ENCODE results near the gene SEL1L3.

Gene SEL1L3

DNA sequence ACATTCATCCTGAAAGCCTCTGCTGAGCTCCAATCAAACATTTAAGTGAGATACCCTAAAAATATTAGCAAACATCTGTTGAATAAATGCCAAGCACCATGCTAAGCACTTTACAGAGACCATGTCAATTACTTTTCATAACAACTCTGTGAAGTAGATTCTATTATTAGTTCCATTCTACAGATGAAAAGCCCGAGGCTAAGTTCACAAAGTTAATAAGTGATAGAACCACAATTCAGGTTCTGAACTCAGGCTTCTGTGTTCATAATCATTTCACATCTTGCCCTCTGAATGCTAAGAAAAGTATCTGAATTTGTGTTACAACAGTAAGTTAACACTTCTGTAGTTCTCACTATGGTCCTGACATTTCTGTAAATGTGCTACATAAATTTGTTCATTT is 27.4 kb downstream of the SEL1L3 start:
- TF ChIP-seq ZFX (IDR thresholded peaks at IDR 0.05) (no peak), CTCF (conservative IDR thresholded peaks at IDR 0.05) (no peak)

GRCh38 chr4:25834411-25835107 is 28.2 kb downstream of the SEL1L3 start:
- no peak for TF ChIP-seq ZFX (IDR thresholded peaks at IDR 0.05)
- TF ChIP-seq CTCF (conservative IDR thresholded peaks at IDR 0.05): no peak
- no peak overlapping the region for H3K27ac ChIP-seq

More for the DNA sequence above, 27.4 kb downstream of the SEL1L3 start:
- H3K27ac ChIP-seq: no peak overlapping the region

DNA sequence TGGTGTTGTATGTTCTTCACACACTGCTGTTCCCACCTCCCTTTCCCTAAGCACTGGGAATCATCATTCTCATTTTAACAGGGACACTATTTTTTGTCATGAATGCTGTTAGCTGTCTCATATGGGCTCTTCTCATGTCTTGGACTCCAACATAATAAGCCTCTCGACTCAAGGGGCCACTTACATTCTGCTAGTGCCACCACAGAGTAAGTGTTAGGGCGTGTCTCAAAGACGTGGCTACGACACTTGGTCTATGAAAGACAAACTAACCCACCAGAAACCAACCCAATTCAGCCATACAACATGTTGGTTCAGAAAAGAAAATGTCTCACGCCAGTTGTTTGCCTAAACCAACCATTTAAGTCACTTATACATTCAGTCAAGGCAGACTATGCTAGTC is 32.2 kb downstream of the SEL1L3 start:
- TF ChIP-seq CTCF (conservative IDR thresholded peaks at IDR 0.05) (no peak), ZFX (IDR thresholded peaks at IDR 0.05) (no peak)
- no peak overlapping the region for H3K27ac ChIP-seq

DNA sequence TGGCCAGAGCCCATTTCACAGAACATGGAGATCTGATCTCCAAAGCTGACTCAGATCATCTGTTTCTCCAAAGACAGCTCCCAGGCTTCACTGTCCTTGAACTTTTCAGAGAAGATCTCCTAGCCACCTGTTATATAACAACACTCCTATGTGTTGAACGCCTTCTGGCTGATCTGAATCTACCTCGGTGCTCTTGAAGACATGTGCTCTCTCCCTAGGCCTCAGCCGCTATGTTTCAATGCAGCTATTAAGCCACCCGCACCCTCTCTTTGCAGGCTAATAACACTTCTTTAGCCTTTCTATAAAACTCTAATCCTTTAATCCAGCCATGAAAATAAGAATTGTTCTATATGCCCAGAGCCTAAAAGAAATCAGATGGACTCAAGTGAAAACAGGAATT is 34.9 kb downstream of the SEL1L3 start:
- no peak for TF ChIP-seq CTCF (conservative IDR thresholded peaks at IDR 0.05)
- TF ChIP-seq ZFX (IDR thresholded peaks at IDR 0.05): no peak
- H3K27ac ChIP-seq: no peak overlapping the region

DNA sequence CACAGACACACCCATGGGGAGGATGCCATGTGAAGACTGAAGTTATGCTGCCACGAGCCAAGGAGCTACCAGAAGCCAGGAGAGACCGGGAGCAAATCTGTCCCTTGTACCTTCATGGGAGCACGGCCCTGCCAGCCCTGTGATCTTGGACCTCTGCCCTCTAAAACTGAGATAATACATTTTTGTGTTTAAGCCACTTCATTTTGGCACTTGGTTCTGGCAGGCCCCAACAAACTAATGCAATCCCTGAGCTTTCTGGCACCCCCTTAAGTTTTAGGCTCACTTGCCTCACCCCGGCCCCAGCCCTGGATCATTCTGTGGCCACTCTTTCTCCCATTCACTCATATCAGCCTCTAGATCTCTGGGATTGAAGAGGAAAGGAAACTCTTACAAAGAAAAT is 35.4 kb downstream of the SEL1L3 start:
- H3K27ac ChIP-seq: no peak overlapping the region
- no peak for TF ChIP-seq CTCF (conservative IDR thresholded peaks at IDR 0.05)
- no peak for TF ChIP-seq ZFX (IDR thresholded peaks at IDR 0.05)

DNA sequence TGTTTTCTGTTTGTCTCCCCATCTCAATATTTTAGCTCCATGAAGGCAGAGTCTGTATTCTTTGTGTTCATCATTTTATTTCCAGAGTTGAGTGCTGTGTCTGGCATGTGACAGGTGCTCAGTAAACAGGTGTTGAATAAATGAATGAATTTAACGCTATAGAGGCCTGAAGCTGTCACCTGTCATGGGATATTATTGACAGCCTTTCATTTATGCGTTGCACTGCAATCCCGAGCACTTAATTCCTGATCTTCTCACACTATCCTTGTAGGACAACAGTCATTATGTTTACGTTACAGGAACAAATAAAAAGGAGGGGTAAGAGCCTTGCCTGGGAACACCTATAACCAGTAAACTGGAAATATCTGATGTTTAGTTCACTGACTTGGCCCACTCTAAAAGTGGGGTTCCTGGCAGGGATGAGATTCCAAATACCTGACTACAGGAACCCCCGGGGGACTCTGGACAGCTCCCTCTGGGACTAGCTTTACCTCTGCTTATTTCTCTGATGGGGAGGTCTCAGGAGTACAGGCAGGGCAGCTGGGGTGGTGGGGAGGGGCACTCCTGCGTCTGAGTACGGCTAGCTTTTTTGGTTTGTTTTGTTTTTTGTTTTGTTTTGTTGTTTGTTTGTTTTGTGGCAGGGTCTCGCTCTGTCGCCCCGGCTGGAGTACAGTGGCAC is 36.6 kb downstream of the SEL1L3 start:
- TF ChIP-seq ZFX (IDR thresholded peaks at IDR 0.05) (no peak), CTCF (conservative IDR thresholded peaks at IDR 0.05) (no peak)
- no peak overlapping the region for H3K27ac ChIP-seq

- TF ChIP-seq ZFX (IDR thresholded peaks at IDR 0.05): no peak
- TF ChIP-seq CTCF (conservative IDR thresholded peaks at IDR 0.05): no peak
- H3K27ac ChIP-seq: no peak overlapping the region
Measured at GRCh38 chr4:25823632-25824031, 39.2 kb downstream of the SEL1L3 start.

Measured in C4-2B (cell line).